Measurements from ENCODE around the gene ANO1.

The ANO1 gene

GRCh38 chr11:70134490-70134889, 56.4 kb downstream of the ANO1 start:
- ATAC-seq, result no peak
- TF ChIP-seq PATZ1 (CRISPR knock-in tag; IDR thresholded peaks at IDR 0.05; ENCODE audit: borderline replicate concordance), result no peak
- no peak for TF ChIP-seq CSRNP3 (CRISPR knock-in tag; IDR thresholded peaks at IDR 0.05)
- TF ChIP-seq PPARA (CRISPR knock-in tag; IDR thresholded peaks at IDR 0.05; ENCODE audit: borderline replicate concordance), result no peak
- TF ChIP-seq RARB (CRISPR knock-in tag; IDR thresholded peaks at IDR 0.05), result no peak
- TF ChIP-seq ISL1 (CRISPR knock-in tag; IDR thresholded peaks at IDR 0.05), result no peak
- no peak for TF ChIP-seq CSDC2 (CRISPR knock-in tag; IDR thresholded peaks at IDR 0.05)
- no peak for TF ChIP-seq ZFP30 (CRISPR knock-in tag; IDR thresholded peaks at IDR 0.05)
- TF ChIP-seq ARNTL (CRISPR knock-in tag; IDR thresholded peaks at IDR 0.05; ENCODE audit: borderline replicate concordance, low read depth), result no peak
- TF ChIP-seq BACH2 (CRISPR knock-in tag; IDR thresholded peaks at IDR 0.05; ENCODE audit: borderline replicate concordance), result no peak
- TF ChIP-seq ZNF8 (CRISPR knock-in tag; IDR thresholded peaks at IDR 0.05), result no peak
- TF ChIP-seq ZFP3 (CRISPR knock-in tag; IDR thresholded peaks at IDR 0.05), result no peak
- TF ChIP-seq GLIS3 (CRISPR knock-in tag; IDR thresholded peaks at IDR 0.05), result no peak
- TF ChIP-seq SNAI2 (CRISPR knock-in tag; IDR thresholded peaks at IDR 0.05), result no peak
- TF ChIP-seq POU6F1 (CRISPR knock-in tag; IDR thresholded peaks at IDR 0.05; ENCODE audit: borderline replicate concordance, low read depth), result no peak
- TF ChIP-seq OSR1 (CRISPR knock-in tag; IDR thresholded peaks at IDR 0.05), result no peak
- no peak for TF ChIP-seq TSHZ2 (CRISPR knock-in tag; IDR thresholded peaks at IDR 0.05)
- TF ChIP-seq TCF4 (CRISPR knock-in tag; IDR thresholded peaks at IDR 0.05; ENCODE audit: borderline replicate concordance), result no peak
- no peak for TF ChIP-seq CREB5 (CRISPR knock-in tag; IDR thresholded peaks at IDR 0.05; ENCODE audit: low read depth)

GRCh38 chr11:70135142-70135541, 57.0 kb downstream of the ANO1 start:
- no peak for ATAC-seq
- TF ChIP-seq TCF4 (CRISPR knock-in tag; IDR thresholded peaks at IDR 0.05; ENCODE audit: borderline replicate concordance) (no peak), ZFP30 (CRISPR knock-in tag; IDR thresholded peaks at IDR 0.05) (no peak), CSRNP3 (CRISPR knock-in tag; IDR thresholded peaks at IDR 0.05) (no peak), TSHZ2 (CRISPR knock-in tag; IDR thresholded peaks at IDR 0.05) (no peak)

Data from SK-N-SH treated with all-trans-retinoic acid at 6 μM for 48 hours (cell line).